Transverse colon (tissue), 4 donors: ENCODE data around the gene ZBTB12. TPM values are rescaled to one million over a fixed set of nuclear protein-coding genes. Genes with fewer than 3 reads are reported as not detected.

Source experiments
- DNase-seq: peaks from one replicate; pipeline ENCODE4 v3.0.0-alpha.2; 2019
- H3K27ac ChIP-seq, 4 donors: fragments of 200-600 bp; sonication (generic); 2 replicates each; pipeline ENCODE4 v1.5.1; 2016 to 2018; ENCODE audit warnings: inconsistent platforms in 4 of 4
- H3K27me3 ChIP-seq: fragments of 200-600 bp; sonication (generic); 2 replicates; pipeline ENCODE4 v1.5.1; 2017; ENCODE audit warnings: inconsistent platforms
- H3K36me3 ChIP-seq, 4 donors: fragments of 200-600 bp; sonication (generic); 2 replicates each; pipeline ENCODE4 v1.5.1; 2017 to 2019; ENCODE audit warnings: inconsistent platforms in 4 of 4
- H3K4me1 ChIP-seq, 4 donors: fragments of 200-600 bp; sonication (generic); 2 replicates each; pipeline ENCODE4 v1.5.1; 2017 to 2020; ENCODE audit warnings: inconsistent platforms in 4 of 4
- H3K4me3 ChIP-seq, 4 donors: fragments of 200-600 bp; sonication (generic); 1 replicate in 1 of 4; 2 replicates in 3 of 4; pipeline versions ENCODE4 v1.5.1 to v1.6.1; 2017 to 2019; ENCODE audit warnings: inconsistent platforms in 4 of 4
- H3K9me3 ChIP-seq, 2 donors: fragments of 200-600 bp; sonication (generic); 2 replicates each; pipeline ENCODE4 v1.5.1; 2017 to 2019; ENCODE audit warnings: inconsistent platforms in 2 of 2
- EP300 ChIP-seq: sonication (generic); formaldehyde crosslinking; IDR thresholded peaks from one replicate; pipeline ENCODE4 v1.6.1; 2017; ENCODE audit warnings: antibody characterized with exemption, low read depth
- POLR2A ChIP-seq: fragments of 450-650 bp; IDR thresholded peaks from one replicate; pipeline ENCODE4 v1.6.1; 2016; ENCODE audit warnings: antibody characterized with exemption, mild to moderate bottlenecking, moderate library complexity
- POLR2AphosphoS5 ChIP-seq, 3 donors: sonication (generic); formaldehyde crosslinking; IDR thresholded peaks; one replicate each; pipeline ENCODE4 v1.6.1; 2016; ENCODE audit warnings: antibody characterized with exemption in 3 of 3
- WGBS, 2 donors: methylation state at CpG; one replicate each; pipeline ENCODE4 v1.1.5; 2018; ENCODE audit warnings: low coverage in 1 of 2; 5-methylcytosine and 5-hydroxymethylcytosine counted together
- in situ Hi-C, 4 donors: fragments of 200-750 bp; cut with MboI; loops; one replicate each; pipeline versions ENCODE4 v1.15.0 to v1.15.1; 2017; ENCODE audit warnings: low sequenced_read_pairs in 3 of 4, low pct_ligation_motif_present in 1 of 4, low pct_unique_long_range_greater_than_20kb in 1 of 4
- intact Hi-C: fragments of 100-400 bp; cut with DNase I; formaldehyde crosslinking; loops from one replicate; pipeline ENCODE4 v1.15.1; 2023; ENCODE audit warnings: low total_unique reads
- total RNA-seq, 4 donors: library from RNA; depleted of rRNA; stranded (reverse); fragments of >200 nt; gene quantifications; one replicate each; pipeline ENCODE4 v1.1.0, GENCODE V29; 2016
- TF ChIP-seq, protein P1 (sequence below), 5 experiments: fragments of 200-600 bp in 3 of 5; fragments of 450-650 bp in 2 of 5; sonication (generic) in 3 of 5; IDR thresholded peaks; 1 replicate in 2 of 5; 2 replicates in 3 of 5; pipeline ENCODE4 v1.5.1; 2016 to 2017; ENCODE audit warnings: antibody characterized with exemption in 5 of 5, inconsistent platforms in 3 of 5, mild to moderate bottlenecking in 2 of 5, moderate library complexity in 1 of 5

Gene ZBTB12
- total RNA-seq, 4 donors from 2014 or later, result 0.14 to 1.3 (median 0.77) TPM

DNA sequence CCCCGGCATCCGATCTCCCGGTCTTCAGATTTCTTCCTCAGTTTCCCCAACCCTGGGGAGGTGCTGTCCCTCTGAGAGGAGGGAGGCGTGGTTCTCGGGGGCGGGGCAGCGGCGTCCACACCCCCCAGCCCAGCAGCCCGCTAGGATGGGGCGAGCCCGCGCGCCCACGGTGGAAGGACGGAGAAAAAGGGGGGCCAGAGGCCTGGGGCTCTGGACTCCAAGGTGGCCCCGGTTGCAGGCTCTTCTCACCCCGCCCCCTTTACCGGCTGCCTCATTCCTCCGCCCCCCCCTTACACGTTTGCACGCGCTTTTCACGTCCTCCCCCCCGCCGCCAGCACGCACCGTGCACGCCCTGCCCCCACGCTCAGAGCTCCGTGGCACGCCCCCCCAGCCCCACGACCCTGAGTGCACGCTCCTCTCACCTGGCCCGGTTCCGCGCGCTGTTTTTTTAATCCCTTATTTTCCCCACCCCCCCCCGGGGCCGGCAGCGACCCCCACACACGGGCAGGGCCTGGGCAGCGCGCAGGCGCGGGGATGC is 402 bp downstream of the ZBTB12 start:
- no peaks in the 10 kb centered on the region for H3K36me3 ChIP-seq
- DNase-seq, result peak; percentile 68
- no peaks in the 10 kb centered on the region for H3K9me3 ChIP-seq
- in situ Hi-C loops (loop anchor here in 1 of 4 donors (10.0 kb wide), 1 partner anchor 53 kb away; the partner anchor contains the start of genes NELFE and SKIC2), intact Hi-C loops (loop anchor here (5.0 kb wide), 1 partner anchor 51 kb away; no protein-coding TSS in a partner anchor)
- TF ChIP-seq, protein P1, sequence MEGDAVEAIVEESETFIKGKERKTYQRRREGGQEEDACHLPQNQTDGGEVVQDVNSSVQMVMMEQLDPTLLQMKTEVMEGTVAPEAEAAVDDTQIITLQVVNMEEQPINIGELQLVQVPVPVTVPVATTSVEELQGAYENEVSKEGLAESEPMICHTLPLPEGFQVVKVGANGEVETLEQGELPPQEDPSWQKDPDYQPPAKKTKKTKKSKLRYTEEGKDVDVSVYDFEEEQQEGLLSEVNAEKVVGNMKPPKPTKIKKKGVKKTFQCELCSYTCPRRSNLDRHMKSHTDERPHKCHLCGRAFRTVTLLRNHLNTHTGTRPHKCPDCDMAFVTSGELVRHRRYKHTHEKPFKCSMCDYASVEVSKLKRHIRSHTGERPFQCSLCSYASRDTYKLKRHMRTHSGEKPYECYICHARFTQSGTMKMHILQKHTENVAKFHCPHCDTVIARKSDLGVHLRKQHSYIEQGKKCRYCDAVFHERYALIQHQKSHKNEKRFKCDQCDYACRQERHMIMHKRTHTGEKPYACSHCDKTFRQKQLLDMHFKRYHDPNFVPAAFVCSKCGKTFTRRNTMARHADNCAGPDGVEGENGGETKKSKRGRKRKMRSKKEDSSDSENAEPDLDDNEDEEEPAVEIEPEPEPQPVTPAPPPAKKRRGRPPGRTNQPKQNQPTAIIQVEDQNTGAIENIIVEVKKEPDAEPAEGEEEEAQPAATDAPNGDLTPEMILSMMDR (IDR thresholded peaks at IDR 0.05), result no peak
- TF ChIP-seq POLR2A (no peak), POLR2AphosphoS5 (IDR thresholded peaks at IDR 0.05) (no peak), EP300 (no peak)
- WGBS, 2 donors, result 1% methylated on average over 21 of the region's 45 CpGs; no CpG with 5 or more reads in 1 of the 2 donors
- H3K4me3 ChIP-seq, result peak overlapping the region; percentile 51 to 72 (median 60)
- H3K27ac ChIP-seq, result peak overlapping the region; percentile 80 to 92 (median 87)
- peaks cover 13 to 43% (median 30%) of the 10 kb centered on the region in 4 donors for H3K4me1 ChIP-seq
- H3K27me3 ChIP-seq, result no peaks in the 10 kb centered on the region

DNA sequence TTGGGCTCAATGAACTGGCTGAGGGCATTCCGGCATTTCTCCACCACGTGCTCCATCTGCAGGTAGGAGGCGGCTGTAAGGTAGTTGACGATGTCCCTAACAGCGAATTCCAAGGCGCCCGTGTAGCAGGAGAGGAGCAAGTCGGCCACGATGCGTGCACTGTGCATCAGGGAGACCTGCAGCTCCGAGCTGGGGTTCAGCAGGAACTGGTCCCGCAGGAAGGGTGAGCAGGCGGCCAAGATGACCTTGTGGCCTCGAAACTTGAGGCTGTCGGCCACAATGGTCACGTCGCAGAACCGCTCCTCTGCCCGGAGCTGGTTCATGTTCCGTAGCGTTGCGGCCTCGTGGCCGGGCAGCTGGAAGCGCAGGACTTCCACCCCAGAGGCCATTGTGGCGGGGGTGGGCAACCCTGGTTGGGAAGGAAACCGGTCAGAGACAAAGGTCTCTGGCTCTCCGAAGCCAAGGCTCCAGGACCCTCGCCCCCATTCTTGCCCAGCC is 920 bp downstream of the ZBTB12 start:
- in situ Hi-C loops (loop anchor here in 1 of 4 donors (10.0 kb wide), 1 partner anchor 54 kb away; the partner anchor contains the start of genes NELFE and SKIC2), intact Hi-C loops (loop anchor here (5.0 kb wide), 1 partner anchor 51 kb away; no protein-coding TSS in a partner anchor)
- TF ChIP-seq POLR2A (no peak), EP300 (no peak), POLR2AphosphoS5 (IDR thresholded peaks at IDR 0.05) (no peak)
- TF ChIP-seq, protein P1 (IDR thresholded peaks at IDR 0.05), result no peak
- no peaks in the 10 kb centered on the region for H3K9me3 ChIP-seq
- peak overlapping the region; percentile 80 to 92 (median 87) for H3K27ac ChIP-seq
- DNase-seq, result peak; percentile 28
- WGBS, 2 donors, result 40 to 45% methylated on average over 1 to 24 of the region's 29 CpGs
- no peaks in the 10 kb centered on the region for H3K27me3 ChIP-seq
- peaks cover 14 to 47% (median 34%) of the 10 kb centered on the region in 4 donors for H3K4me1 ChIP-seq
- peak overlapping the region; percentile 51 to 72 (median 60) for H3K4me3 ChIP-seq
- no peaks in the 10 kb centered on the region for H3K36me3 ChIP-seq

DNA sequence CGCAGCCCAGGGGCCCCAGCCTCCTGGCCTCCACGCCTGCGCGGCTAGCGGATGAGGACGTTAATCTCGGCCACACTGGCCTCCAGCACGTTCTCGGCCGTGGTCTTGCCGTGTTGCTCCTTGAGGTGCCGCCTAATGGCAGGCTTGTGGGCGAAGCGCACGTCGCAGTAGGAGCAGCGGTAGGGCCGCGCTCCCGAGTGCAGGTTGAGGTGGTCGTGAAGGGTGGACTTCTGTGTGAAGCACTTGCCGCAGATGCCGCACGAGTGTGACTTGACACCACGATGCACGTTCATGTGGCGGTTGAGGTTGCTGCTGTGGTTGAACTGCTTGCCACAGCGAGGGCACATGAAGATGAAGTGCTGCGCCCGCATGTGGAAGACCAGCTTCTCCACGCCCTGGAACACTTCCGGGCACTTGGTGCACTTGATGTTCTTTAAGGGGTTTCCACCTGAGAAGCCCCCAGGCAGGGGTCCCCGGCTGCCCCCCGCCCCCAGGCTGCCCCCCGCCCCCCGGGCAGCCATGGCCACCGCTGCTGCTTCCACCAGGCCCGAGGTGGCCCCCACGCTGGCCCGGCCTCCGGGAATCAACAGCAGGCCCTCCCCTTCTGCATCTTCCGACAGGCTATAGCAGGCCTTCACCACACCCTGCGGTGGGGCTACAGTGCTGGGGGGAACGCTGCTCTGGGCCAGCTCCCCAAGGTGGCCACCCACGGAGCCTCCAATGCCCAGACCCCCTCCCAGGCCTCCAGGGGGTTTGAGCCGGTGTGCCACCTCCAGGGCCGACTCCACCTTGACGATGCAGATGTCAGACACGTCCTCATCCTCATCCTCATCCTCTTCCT is 1.8 kb downstream of the ZBTB12 start:
- no peaks in the 10 kb centered on the region for H3K9me3 ChIP-seq
- DNase-seq, result no peak
- H3K4me3 ChIP-seq, result no peak overlapping the region
- peak overlapping the region in 1 of 4 donors; percentile 92 for H3K27ac ChIP-seq
- in situ Hi-C loops, result loop anchor here in 1 of 4 donors (10.0 kb wide), 1 partner anchor 55 kb away; the partner anchor contains the start of genes NELFE and SKIC2
- intact Hi-C loops, result loop anchor here (5.0 kb wide), 1 partner anchor 52 kb away; no protein-coding TSS in a partner anchor
- 91% methylated on average over 40 of the region's 49 CpGs; no CpG with 5 or more reads in 1 of the 2 donors for WGBS, 2 donors
- H3K4me1 ChIP-seq, result peaks cover 14 to 47% (median 34%) of the 10 kb centered on the region in 4 donors
- no peaks in the 10 kb centered on the region for H3K36me3 ChIP-seq
- H3K27me3 ChIP-seq, result no peaks in the 10 kb centered on the region
- TF ChIP-seq, protein P1 (IDR thresholded peaks at IDR 0.05), result no peak
- TF ChIP-seq EP300 (no peak), POLR2A (no peak), POLR2AphosphoS5 (IDR thresholded peaks at IDR 0.05) (no peak)

DNA sequence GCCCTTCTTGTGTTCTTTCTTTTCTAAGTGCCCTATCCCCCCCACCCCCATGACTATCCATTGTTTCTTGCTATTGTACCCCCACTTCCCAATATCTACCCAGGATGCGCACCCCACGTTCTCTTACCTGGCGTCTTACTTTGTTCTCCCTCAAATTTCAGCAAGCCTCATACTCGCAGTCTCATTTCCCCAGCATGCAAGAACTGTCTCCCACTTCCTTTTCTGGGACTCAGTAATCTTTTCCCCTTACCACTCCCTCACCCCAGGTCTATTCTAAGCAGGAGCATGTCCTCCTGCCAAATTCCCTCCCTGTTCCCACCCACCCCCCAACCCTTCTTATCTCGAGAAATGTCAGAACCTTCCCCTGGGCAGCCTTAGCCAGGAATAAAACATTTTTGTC is 2.7 kb downstream of the ZBTB12 start:
- TF ChIP-seq EP300 (no peak), POLR2A (no peak), POLR2AphosphoS5 (IDR thresholded peaks at IDR 0.05) (no peak)
- TF ChIP-seq, protein P1 (IDR thresholded peaks at IDR 0.05), result no peak
- in situ Hi-C loops, result no loop called here
- no peak overlapping the region for H3K27ac ChIP-seq

More for the DNA sequence above, 2.7 kb downstream of the ZBTB12 start:
- no peaks in the 10 kb centered on the region for H3K36me3 ChIP-seq
- no peaks in the 10 kb centered on the region for H3K9me3 ChIP-seq
- H3K27me3 ChIP-seq, result no peaks in the 10 kb centered on the region
- 68 to 71% methylated on average over 2 to 5 of the region's 5 CpGs for WGBS, 2 donors
- intact Hi-C loops, result no loop called here
- no peak for DNase-seq
- no peak overlapping the region for H3K4me3 ChIP-seq
- H3K4me1 ChIP-seq, result peaks cover 14 to 47% (median 34%) of the 10 kb centered on the region in 4 donors
